Testis (tissue), 2 donors: Measurements from ENCODE around the gene LYZ.

Source experiments
- POLR2A ChIP-seq: fragments of 450-650 bp; IDR thresholded peaks from one replicate; pipeline ENCODE4 v1.6.1; 2017; ENCODE audit warnings: antibody characterized with exemption, mild to moderate bottlenecking, moderate library complexity
- TF ChIP-seq, protein P1 (sequence below), 3 experiments: fragments of 450-650 bp in 2 of 3; fragments of 200-600 bp in 1 of 3; sonication (generic) in 1 of 3; IDR thresholded peaks; one replicate each; pipeline ENCODE4 v1.5.1; 2016 to 2019; ENCODE audit warnings: antibody characterized with exemption in 3 of 3, mild to moderate bottlenecking in 2 of 3, moderate library complexity in 1 of 3

DNA sequence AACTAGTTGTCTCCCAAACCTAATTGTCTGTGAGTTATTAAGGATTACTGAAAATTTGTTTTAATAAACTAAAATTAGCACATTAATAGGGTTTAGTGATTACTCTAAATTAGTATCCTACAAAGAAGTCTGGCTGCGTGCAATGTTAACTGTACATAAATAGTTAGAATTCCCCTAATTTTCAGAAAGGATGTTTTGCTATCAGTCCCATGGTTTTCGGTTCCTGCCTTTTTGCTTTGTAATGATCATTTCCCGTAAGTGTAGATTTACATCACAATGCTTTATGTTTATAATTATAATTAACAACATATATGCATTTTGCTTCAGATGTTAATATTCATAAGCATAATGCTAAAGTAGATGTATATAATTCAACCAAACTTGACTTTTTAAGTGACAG lies 19.8 kb upstream of the LYZ start:
- TF ChIP-seq, protein P1, sequence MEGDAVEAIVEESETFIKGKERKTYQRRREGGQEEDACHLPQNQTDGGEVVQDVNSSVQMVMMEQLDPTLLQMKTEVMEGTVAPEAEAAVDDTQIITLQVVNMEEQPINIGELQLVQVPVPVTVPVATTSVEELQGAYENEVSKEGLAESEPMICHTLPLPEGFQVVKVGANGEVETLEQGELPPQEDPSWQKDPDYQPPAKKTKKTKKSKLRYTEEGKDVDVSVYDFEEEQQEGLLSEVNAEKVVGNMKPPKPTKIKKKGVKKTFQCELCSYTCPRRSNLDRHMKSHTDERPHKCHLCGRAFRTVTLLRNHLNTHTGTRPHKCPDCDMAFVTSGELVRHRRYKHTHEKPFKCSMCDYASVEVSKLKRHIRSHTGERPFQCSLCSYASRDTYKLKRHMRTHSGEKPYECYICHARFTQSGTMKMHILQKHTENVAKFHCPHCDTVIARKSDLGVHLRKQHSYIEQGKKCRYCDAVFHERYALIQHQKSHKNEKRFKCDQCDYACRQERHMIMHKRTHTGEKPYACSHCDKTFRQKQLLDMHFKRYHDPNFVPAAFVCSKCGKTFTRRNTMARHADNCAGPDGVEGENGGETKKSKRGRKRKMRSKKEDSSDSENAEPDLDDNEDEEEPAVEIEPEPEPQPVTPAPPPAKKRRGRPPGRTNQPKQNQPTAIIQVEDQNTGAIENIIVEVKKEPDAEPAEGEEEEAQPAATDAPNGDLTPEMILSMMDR (IDR thresholded peaks at IDR 0.05): no peak
- TF ChIP-seq POLR2A: no peak
